Sciatic nerve (tissue), 2 donors: ENCODE results near the gene OAT. TPM values are rescaled to one million over a fixed set of nuclear protein-coding genes. Genes with fewer than 3 reads are reported as not detected.

ENCODE experiments used
- ATAC-seq: fragments of 200-7000 bp; cut with Tn5 transposase; one replicate; pipeline ENCODE4 v1.9.1; 2020; ENCODE audit warnings: mild to moderate bottlenecking, moderate library complexity
- DNase-seq: peaks from one replicate; pipeline ENCODE4 v3.0.0-alpha.2; 2020; ENCODE audit warnings: low spot score
- intact Hi-C: fragments of 100-400 bp; cut with DNase I; formaldehyde crosslinking; loops from one replicate; pipeline ENCODE4 v1.14.2; 2022
- total RNA-seq: library from RNA; stranded (reverse); fragmentation: NEBNext Ultra II Directional; extraction: Animal tissue kit (Norgen Biotek cat#: 25700); gene quantifications from one replicate; pipeline ENCODE4 v1.2.1, GENCODE V29; 2021
- donor health status: DM: no; HTN: no; CAD: no.
- donor health status: DM: no; HTN: no; CAD: no.

The OAT gene
- total RNA-seq, 1 donor from 2014 or later = 104 TPM

DNA sequence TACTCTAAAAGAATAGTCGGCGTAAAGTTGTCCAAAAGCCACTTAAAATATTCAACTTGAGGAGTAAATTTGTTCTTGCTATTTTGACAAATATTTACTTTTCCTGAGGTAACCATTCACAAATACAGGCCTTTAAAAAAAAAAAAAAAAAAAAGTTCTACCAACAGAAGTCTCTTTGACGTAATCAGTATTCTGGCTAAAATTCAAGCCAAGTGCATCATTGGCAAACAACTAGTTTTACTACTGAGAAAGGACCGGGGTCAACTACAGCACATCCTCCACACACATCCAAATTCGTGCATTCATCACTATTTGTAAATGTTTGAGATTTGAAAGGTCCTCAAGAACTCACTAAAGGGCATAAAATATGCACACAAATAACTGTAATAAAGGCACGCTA is 2.0 kb downstream of the OAT start:
- DNase-seq (no peak), ATAC-seq (peak; percentile 23)
- intact Hi-C loops = no loop called here

DNA sequence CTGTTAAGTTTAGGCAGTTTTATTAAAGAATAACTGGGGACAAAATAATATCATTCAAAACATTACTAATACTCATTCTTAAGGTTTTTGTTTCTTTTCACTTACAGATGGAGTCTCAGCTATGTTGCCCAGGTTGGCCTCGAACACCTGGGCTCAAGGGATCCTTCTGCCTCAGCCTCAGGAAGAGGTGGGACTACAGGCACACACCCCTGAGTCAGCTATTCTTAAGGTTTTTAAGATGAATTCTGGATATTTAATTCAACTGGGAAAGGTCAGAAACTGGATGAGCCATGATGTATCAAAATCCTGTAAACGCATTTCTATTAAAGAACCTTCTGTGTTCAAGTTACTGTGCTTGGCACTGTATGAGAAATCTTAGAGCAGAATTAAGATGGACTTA is 3.5 kb downstream of the OAT start:
- ATAC-seq (no peak), DNase-seq (no peak)
- intact Hi-C loops = no loop called here

DNA sequence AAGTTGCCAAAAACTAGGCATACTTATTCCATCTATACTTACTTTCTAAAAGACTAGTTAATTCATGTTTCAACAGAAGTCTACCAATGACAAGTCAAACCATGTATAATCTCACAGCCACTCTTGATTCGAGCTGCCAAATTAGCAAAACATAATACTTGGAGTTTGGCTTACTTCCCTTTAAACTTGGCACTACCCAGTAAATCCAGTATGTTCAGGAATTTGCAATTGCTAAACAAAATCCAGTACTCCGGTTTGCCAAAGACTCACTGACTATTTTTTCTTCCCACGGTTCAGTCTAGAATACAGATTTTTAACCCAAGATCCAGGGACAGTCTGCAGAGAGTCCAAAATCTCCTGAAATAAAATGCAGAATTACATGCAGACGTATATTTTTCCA is 4.6 kb downstream of the OAT start:
- no peak for ATAC-seq
- intact Hi-C loops = loop anchor here (5.0 kb wide), 1 partner anchor 642 kb away; no protein-coding TSS in a partner anchor
- DNase-seq = no peak

DNA sequence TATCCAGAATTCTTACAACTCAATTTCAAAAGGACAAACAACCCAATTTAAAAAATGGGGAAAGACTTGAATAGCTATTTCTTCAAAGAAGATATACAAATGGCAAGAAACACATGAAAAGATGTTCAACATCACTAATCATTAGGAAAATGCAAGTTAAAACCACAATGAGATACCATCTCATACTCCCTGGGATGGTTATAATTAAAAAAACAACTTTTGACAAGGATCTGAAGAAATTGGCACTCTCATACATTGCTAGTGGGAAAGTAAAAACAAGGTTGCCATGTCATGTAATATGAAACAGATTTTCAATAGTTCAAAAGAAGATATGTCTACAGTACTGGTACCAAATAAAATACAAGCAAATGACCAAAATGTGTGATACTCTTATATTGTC is 9.0 kb downstream of the OAT start:
- DNase-seq (no peak), ATAC-seq (no peak)
- intact Hi-C loops = loop anchor here (5.0 kb wide), 1 partner anchor 637 kb away; no protein-coding TSS in a partner anchor

DNA sequence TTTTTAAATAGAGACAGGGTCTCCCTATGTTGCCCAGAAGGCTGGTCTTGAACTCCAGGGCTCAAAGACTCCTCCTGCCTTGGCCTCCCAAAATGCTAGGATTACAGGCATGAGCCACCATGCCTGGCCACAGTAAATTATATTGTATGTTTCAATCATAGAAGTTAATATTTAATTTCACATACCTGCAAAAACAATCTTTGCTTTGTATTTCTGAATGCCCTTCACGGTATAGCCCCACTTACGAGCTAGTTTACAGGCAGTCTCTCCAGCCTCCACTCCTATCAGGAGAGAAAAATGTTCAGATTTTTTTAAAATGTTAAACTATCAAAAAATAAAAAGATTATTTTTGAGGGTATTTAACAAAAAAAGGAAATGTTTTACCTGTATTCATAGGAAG is 10.4 kb downstream of the OAT start:
- DNase-seq (no peak), ATAC-seq (no peak)
- intact Hi-C loops = no loop called here

DNA sequence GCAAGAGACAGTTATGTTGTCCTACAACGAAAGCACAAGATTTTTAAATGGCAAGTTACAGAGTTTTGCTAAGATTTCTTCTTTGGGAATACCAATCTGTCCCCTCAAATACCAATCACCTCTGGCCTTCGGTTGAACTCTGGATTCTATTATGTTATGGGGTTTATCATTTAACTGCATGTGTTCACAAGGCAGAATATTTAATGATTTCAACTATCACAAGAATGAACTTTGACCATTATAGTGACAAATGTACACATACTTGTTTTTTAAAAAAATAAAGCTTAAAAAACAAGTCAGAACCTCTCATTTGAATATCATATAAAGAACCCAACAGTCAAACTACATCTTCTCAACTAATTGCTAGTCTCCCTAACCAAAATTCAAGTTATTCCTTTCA is 11.3 kb downstream of the OAT start:
- DNase-seq (no peak), ATAC-seq (no peak)
- intact Hi-C loops = no loop called here

DNA sequence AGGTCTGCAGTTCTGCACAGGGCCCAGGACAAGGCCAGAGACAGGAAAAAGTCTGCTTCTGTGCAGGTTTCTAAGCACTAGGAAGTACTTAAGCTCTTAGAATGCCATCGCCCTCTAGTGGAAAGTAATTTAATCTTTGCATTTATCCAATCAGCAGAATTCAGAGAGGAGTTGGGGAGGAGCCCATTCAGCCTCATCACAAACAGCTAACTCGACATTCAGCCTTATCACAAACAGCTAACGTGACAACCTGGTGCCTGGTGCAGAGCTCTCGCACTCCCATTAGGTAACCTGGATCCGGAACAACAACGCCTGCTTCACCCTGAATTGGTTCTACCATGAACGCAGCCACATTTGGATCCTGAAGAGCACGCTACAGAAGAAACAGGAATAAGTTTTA is 15.2 kb downstream of the OAT start:
- intact Hi-C loops = no loop called here
- ATAC-seq (peak; percentile 63), DNase-seq (no peak)

DNA sequence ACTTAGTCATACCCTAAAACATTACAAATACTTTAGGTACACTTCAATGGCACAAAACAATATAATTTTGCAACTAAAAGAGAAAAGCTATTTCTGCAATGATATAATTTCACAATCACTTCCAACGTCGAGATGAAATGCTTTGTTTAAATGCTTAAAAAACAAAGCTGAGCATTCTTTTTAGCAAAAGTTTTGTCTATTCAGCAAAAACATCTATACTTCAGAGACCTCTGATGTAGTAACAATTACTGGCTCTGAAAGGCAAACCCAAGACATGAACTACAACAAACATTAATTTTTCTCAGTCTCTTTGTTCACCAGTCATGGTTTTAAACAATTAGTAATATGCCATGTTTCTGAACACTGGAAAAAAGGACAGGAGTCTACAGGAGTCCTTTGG is 16.4 kb downstream of the OAT start:
- ATAC-seq (no peak), DNase-seq (no peak)
- intact Hi-C loops = no loop called here

DNA sequence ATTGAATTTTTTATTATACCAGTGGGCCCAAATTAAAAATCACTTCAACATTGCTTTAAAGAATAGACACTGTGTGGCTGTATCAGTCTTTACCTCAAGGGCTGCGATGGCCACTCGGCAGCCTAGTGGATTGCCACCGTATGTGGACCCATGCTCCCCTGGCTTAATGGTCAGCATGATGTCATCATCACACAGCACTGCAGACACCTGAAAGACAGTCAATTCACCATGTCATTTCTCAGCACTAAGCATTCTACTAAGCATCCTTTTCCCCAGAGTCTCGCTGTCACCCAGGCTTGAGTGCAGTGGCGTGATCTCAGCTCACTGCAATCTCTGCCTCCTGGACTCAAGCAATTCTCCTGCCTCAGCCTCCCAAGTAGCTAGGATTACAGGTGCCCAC is 17.1 kb downstream of the OAT start:
- DNase-seq = no peak
- no peak for ATAC-seq
- intact Hi-C loops = no loop called here

DNA sequence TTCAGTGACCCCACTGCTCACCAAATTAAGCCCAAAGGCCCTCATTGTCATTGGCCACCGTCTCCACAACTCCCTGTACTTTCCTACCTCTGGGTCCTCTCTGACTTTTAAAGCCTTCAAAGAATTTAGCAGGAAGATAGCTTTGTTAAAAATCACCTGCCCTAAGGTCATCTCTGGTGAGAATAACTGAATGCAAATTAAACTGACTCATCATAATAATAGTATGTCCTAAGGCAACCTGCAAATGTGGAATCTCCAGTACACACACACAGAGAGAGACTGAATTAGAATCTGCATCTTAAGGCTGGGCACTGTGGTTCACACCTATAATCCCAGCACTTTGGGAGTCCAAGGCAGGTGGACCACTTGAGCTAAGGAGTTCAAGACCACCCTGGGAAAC is 24.1 kb downstream of the OAT start:
- DNase-seq (no peak), ATAC-seq (no peak)
- intact Hi-C loops = no loop called here

DNA sequence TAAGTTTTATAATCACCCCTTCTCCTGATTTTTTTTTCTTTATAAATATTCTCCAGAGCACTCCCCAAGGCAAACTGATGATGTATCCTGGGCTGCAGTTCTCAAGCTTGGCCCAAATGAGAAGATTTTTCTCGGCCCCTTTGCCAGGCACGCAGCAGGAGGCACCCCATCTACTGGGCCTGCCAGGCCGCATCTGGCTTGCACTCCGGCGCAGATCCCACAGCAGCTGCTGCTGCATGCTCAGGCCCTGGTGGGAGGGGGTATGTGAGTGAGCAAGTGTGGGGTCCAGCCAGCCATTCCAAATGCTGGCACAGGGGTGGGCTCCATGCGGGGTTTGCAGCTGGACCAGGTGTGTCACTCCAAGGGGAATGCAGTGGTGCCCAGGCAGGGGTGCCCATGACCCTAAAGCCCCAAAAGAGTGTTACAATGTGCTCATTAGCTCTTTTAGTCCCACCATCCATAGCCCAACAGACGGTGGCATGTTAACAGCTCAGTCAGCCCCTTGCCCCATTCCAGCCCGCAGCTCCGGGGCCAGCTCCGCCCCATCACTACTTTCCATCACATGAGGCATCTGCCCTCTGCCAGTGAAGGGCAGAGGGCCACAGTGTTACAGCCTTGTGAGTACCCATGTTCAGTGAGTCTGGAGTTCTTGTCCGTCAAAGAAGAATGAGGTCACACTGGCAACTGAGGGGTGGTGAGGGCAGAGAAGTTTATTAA is 25.9 kb downstream of the OAT start:
- DNase-seq (no peak), ATAC-seq (no peak)
- intact Hi-C loops = no loop called here

DNA sequence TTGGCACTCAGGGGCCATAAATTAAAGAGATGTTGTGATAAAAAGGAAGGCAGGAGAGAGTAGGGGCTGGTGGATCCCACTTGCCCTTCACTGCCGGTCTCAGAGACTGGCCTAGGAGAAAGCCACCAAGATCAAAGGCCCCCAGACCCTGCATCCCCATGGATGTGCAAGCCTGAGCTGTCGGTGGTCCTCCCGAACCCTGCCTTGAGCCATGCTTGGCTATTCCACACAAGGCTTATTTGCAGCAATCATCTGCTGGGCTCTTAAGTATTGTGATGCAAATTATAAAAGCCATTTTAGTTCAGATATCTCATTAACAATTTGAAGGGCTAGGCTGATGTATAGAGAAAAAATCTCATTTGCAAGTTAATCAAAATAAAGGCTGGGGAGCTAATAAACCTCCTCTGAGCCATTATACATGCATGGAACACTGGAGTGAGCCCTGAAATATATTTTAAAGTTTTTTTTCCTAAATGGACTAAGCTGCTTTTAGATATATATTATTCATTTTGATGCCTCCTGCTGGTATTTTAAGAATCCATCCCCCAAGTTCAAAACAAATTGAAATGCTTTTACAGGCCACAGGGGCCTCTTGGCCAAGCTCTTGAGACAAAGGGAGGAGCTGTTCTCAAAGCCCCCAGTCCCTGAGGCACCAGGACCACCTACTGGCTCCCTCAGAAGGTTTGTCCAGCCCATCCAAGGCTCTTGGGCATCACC is 28.1 kb downstream of the OAT start:
- intact Hi-C loops = no loop called here
- DNase-seq (peak; percentile 22), ATAC-seq (no peak)

DNA sequence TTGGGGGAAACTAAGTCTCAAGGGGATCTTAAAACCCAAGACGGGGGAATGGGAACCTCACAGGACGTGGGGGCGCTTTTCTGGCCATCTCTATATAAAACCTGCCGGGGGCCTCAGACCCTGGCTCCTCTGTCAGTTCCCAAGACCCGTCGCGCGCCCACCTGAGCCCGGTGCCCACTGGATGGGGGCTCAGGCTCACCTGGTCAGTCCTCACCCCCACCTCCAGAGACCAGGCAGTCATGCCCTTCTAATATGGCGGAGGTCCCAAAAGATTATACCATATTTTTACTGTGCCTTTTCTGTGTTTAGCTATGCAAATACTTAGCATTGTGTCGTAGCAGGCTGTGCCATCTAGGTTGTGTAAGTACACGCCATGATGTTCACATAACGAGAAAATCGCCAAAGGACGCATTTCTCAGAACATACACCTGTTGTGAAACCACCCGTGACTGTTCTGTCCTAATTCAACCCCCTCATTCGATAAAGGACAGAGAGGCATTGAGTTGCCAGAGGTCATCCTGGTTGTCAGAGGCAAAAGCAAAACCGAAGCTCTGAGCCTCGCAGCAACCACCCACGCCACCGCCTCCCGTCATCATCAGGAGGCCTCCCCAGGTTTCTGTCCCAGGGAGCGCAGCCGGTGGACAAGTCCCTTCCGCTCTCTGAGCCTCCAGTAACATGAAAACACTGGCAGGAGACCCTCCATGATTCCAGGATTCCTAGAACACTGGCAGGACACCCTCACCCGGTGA is 28.9 kb downstream of the OAT start:
- DNase-seq (peak; percentile 61), ATAC-seq (no peak)
- intact Hi-C loops = loop anchor here (2.0 to 10.0 kb wide), 3 partner anchors 247 to 395 kb away; no protein-coding TSS in a partner anchor

DNA sequence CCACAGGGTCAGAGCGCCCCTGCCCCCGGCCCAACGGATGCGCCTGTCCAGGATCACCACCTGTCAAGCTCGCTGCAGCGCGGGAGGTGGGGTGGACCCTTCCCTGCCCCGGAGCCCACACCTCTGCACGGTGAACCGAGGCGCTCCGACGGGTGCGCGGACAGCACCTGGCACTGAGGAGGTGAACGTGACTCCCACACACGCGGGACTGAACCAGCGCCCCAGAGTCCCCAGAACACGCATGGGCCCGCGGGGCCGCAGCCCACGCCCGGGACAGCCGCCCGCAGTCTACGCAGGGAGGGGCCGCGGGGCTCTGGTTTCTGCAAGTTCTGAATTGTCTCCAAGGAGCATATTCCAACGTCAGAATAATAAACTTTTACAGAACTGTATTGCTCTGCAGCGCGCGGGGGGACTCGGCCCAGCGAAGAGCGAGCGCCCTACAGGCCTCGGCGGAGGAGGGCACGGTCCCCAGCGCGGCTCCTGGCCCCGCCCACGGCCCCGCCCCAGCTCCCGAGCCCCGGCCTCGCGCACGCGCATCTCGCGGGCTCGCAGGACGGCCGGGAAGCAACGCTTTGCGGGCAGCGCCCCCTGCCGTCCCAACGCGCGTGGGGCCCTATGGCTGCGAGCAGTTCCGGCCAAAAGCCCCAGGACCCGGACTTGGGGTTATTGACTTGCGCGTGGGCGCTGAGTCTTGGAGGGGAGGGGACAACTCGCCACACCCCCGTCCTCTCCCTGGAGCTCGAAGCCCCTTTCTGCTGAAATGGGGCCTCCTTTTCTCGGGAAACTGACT is 29.7 kb downstream of the OAT start:
- ATAC-seq (peak; percentile 98), DNase-seq (peak; percentile 94)
- intact Hi-C loops = loop anchor here (2.0 to 10.0 kb wide), 3 partner anchors 247 to 394 kb away; no protein-coding TSS in a partner anchor

DNA sequence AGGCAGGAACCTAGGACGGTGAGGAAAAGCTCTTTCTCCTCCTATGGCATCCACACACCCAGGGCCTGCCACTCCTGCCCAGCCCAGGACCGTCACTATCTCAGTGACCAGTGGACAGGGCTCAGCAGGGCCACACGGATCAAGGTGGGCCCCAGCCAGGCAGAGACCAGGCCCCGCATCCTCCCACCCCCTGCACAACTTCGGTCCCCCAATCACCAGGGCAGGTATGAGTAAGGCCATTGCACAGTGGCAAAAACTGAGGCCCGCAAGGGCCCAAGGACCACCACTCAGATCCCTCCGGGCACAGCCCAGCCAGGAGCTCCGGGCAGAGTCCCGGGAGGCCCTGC is 30.3 kb downstream of the OAT start:
- ATAC-seq (peak; percentile 17), DNase-seq (no peak)

DNA sequence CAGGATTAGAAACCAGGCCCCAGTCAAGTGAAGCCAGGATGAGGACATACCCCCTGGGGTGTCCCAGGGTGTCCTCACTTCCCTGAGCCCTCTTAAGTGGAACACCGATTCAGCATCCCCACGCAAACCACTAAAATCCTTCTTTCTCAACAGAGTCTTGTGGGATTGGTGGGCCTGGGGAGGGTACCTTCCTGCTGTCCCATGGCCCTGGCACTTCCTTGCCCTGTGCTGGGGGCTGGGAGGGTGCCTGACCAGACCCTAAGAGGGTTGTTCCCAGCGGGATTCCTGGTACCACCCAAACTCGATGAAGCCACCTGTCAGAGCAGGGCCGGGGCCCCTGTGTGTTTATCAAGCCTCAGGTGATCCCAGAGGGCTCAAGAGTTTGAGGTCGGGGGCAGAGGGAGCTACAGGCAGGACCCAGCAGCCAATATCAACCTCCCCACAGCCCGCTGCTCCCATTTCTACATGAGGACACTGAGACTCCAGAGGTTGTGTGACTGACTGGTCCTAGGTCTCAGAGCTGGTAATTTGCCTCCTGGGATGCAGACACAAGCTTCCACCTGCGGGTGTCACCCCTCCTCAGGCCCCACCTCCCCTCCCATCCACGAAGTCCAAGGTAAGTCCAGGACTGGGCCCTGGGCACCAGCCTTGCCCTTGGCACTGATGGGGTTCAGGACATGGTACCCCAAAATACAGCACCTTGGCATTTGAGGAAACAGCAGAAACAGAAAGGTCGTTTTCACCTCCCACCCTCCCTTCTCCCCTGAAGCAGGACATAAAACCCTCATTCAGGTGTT is 31.4 kb downstream of the OAT start:
- intact Hi-C loops = loop anchor here (5.0 to 10.0 kb wide), 2 partner anchors 245 to 262 kb away; no protein-coding TSS in a partner anchor
- peak; percentile 42 for DNase-seq
- ATAC-seq = no peak

More for the DNA sequence above, 30.3 kb downstream of the OAT start:
- intact Hi-C loops = loop anchor here (2.0 to 10.0 kb wide), 3 partner anchors 246 to 394 kb away; no protein-coding TSS in a partner anchor

DNA sequence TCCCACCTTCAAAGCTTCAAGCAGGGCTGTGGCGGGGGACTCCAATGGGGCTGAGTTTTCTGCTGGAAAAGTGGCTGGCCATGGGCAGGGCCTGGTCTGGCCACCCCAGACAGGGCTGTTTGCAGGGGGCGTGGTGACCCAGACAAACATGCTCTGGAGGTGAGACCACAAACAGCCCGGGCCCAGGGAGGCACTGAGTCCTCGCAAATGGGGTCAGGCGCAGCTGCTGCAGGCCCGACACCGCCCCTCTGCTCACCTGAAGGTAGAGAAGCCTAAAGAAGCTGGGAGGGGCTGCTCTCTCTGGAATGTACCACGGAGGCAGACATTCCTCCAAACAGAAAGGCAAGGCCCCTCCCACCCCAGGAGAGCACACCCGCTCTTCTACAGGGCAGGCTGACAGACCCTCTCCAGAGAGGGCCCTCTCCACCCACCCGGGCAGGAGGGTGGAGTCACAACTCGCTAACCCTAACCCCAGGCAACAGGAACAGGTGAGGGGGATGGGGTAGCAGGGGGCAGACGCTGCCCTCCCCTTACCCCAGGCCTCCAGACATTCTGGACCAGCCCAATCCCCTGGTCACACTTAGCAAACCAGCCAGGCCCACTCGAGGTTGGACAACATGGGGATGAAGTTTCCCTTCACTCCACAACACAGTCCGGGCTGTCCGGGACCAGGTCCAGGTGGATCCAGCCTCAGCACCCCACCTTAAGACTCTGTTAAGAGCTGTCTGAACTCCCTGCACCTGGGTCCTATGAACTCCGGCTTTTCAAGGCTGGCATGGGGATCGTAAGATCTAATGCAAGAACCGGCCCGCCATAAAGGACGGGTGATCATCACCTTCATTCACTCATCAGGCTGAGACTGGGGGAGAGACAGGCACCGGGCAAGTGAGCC is 32.3 kb downstream of the OAT start:
- DNase-seq = peak; percentile 50
- intact Hi-C loops = loop anchor here (5.0 to 10.0 kb wide), 2 partner anchors 244 to 262 kb away; no protein-coding TSS in a partner anchor
- no peak for ATAC-seq
